Activated naive CD4-positive, alpha-beta T cell treated with anti-CD3 and anti-CD28 coated beads, Interleukin-2, amount 50 U/mL, for 24 hours (primary cell): ENCODE results near the gene ATF6B.

Experiments used
- H3K27ac Mint-ChIP-seq: one replicate; pipeline ENCODE4 v1.8.0; 2021; ENCODE audit warnings: mild to moderate bottlenecking, mixed read lengths
- H3K27me3 Mint-ChIP-seq: one replicate; pipeline ENCODE4 v1.8.0; 2021; ENCODE audit warnings: mixed read lengths
- H3K36me3 Mint-ChIP-seq: one replicate; pipeline ENCODE4 v1.8.0; 2021; ENCODE audit warnings: mixed read lengths
- H3K4me1 Mint-ChIP-seq: one replicate; pipeline ENCODE4 v1.8.0; 2021; ENCODE audit warnings: mixed read lengths
- H3K4me3 Mint-ChIP-seq: one replicate; pipeline ENCODE4 v1.8.0; 2021; ENCODE audit warnings: mild to moderate bottlenecking, mixed read lengths
- H3K9me3 Mint-ChIP-seq: one replicate; pipeline ENCODE4 v1.8.0; 2021; ENCODE audit warnings: mixed read lengths

Gene ATF6B

DNA sequence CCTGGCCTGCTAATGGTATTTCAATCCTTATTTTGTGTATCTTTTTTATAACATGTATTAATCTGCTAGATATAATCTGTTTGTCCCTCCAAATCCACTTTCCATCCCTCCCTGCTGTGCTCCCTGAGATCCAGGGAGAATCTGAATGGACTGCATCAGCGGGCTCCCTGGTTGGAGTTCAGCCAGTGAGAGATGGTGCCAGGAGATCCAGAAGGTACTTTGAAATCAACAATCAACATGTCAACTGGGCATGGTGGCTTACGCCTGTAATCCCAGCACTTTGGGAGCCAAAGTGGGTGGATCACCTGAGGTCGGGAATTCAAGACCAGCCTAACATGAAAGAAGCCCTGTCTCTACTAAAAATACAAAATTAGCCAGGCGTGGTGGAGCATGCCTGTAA is 4.4 kb downstream of the ATF6B start:
- H3K4me3 Mint-ChIP-seq, result no peak overlapping the region
- no peak overlapping the region for H3K27ac Mint-ChIP-seq
- H3K4me1 Mint-ChIP-seq, result peaks cover 49% of the 10 kb centered on the region
- H3K9me3 Mint-ChIP-seq, result no peaks in the 10 kb centered on the region
- H3K36me3 Mint-ChIP-seq, result peaks cover 14% of the 10 kb centered on the region
- no peaks in the 10 kb centered on the region for H3K27me3 Mint-ChIP-seq

DNA sequence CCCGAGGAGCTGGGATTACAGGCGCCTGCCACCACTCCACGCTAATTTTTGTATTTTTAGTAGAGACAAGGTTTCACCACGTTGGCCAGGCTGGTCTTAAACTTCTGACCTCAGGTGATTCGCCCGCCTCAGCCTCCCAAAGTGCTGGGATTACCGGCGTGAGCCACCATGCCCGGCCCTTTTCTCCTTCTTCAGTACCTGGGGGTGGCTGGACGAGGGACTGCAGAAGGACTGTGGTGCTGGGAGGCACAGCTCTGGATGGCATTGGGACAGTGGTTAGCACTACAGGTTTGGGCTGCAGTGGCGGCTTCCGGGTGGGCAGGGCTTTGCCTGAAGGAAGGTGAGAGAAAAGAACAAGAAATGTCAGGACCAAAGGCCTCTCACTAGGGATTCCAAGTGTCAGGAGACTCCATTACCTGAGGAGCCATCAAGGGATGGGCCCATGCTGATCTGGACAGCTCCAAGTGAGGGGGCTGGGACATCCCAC is 7.4 kb downstream of the ATF6B start:
- H3K36me3 Mint-ChIP-seq, result peaks cover 13% of the 10 kb centered on the region
- H3K4me1 Mint-ChIP-seq, result peaks cover 25% of the 10 kb centered on the region
- H3K9me3 Mint-ChIP-seq, result no peaks in the 10 kb centered on the region
- no peaks in the 10 kb centered on the region for H3K27me3 Mint-ChIP-seq
- no peak overlapping the region for H3K4me3 Mint-ChIP-seq
- H3K27ac Mint-ChIP-seq, result no peak overlapping the region

DNA sequence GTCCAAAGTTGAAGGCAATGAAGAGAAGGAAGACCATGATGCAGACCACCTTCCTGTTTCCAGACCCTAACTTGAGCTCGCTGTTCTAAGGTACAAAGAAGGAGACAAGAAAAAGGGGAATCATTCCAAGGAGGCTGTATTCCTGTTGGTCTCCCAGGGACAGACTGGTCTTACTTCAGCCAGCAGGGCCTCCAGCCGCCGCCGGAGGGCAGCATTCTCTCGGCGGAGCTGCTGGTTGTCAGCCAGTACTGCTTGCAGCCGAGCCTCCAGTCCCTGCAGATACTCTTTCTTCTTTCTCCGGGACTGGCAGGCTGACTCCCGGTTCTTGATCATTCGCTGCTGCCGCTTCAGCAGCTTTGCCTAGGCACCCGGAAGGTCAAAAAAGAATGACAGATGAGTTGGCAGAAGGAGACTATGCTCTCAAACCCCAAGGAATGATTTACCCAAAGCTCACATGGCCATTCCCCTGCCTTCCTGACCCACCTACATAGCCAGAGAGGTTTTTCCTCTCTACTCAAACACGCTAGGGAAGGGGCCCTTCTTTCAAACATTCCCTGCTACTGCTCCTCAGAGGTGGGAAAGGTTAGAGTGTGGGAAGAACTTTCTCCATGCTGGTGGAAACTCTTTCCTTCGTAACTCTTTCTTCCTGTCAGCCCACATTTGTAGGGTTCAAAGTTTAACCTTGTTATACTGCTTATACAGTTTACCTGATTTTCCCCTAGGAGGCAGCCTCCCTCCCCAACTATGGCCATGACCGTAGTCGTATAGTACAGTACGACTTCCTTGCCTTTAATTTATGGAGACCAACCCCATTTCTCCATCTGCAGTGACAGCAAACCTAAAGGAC is 9.0 kb downstream of the ATF6B start:
- Mint-ChIP-seq H3K36me3 (peaks cover 9% of the 10 kb centered on the region), H3K27me3 (no peaks in the 10 kb centered on the region), H3K9me3 (no peaks in the 10 kb centered on the region), H3K4me3 (no peak overlapping the region), H3K4me1 (peaks cover 19% of the 10 kb centered on the region), H3K27ac (no peak overlapping the region)

GRCh38 chr6:32117461-32117860 is 10.6 kb downstream of the ATF6B start:
- Mint-ChIP-seq H3K27ac (no peak overlapping the region), H3K9me3 (no peaks in the 10 kb centered on the region), H3K36me3 (peaks cover 6% of the 10 kb centered on the region), H3K4me1 (peaks cover 12% of the 10 kb centered on the region), H3K4me3 (no peak overlapping the region), H3K27me3 (no peaks in the 10 kb centered on the region)

- peaks cover 2% of the 10 kb centered on the region for H3K36me3 Mint-ChIP-seq
- no peak overlapping the region for H3K27ac Mint-ChIP-seq
- no peaks in the 10 kb centered on the region for H3K9me3 Mint-ChIP-seq
- no peaks in the 10 kb centered on the region for H3K27me3 Mint-ChIP-seq
- H3K4me1 Mint-ChIP-seq, result peaks cover 12% of the 10 kb centered on the region
- no peak overlapping the region for H3K4me3 Mint-ChIP-seq
Observed at GRCh38 chr6:32116674-32117073, 11.4 kb downstream of the ATF6B start.

DNA sequence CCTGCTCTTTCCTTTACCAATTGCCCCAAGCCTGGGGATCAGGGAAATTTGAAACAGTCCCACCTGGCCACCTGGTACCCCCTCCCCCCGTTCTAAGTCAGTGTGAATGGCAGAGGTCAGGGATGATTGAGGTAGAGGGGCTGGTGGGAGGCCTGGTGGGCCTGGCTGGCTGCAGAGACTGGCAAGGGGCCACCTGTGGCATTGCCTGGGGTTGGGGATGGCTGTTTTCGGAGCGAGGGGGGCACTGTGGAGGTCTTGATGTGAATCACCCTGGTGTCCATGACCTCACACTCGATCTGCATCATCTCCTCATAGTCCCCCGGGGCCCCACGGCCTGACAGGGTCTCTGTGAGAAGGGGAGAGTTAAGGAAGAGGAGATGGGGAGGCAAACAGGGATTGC is 12.4 kb downstream of the ATF6B start:
- Mint-ChIP-seq H3K36me3 (peaks cover 2% of the 10 kb centered on the region), H3K4me1 (peaks cover 12% of the 10 kb centered on the region), H3K27ac (no peak overlapping the region), H3K4me3 (no peak overlapping the region), H3K9me3 (no peaks in the 10 kb centered on the region), H3K27me3 (no peaks in the 10 kb centered on the region)

DNA sequence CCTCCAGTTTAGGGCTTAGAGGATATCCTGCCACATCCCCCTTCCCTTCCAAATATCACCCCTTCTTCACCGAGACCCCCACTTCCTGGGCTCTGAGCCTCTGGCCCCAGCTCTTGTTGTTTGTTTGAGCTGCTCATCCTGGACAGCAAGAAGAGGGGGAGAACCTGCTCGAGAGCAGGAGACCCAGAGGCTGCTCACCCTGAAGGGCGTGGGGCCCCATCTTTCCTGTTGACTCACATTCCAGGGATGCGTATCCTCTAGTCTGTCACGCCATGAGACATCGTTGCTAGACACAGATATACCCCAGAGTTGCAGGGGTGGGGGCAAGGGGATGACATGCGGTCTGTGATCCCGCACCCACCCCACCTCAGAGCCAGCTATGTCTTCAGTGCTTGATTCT is 13.2 kb downstream of the ATF6B start:
- H3K4me1 Mint-ChIP-seq, result peaks cover 16% of the 10 kb centered on the region
- H3K4me3 Mint-ChIP-seq, result no peak overlapping the region
- no peaks in the 10 kb centered on the region for H3K27me3 Mint-ChIP-seq
- H3K27ac Mint-ChIP-seq, result no peak overlapping the region
- H3K36me3 Mint-ChIP-seq, result peaks cover 2% of the 10 kb centered on the region
- H3K9me3 Mint-ChIP-seq, result no peaks in the 10 kb centered on the region

DNA sequence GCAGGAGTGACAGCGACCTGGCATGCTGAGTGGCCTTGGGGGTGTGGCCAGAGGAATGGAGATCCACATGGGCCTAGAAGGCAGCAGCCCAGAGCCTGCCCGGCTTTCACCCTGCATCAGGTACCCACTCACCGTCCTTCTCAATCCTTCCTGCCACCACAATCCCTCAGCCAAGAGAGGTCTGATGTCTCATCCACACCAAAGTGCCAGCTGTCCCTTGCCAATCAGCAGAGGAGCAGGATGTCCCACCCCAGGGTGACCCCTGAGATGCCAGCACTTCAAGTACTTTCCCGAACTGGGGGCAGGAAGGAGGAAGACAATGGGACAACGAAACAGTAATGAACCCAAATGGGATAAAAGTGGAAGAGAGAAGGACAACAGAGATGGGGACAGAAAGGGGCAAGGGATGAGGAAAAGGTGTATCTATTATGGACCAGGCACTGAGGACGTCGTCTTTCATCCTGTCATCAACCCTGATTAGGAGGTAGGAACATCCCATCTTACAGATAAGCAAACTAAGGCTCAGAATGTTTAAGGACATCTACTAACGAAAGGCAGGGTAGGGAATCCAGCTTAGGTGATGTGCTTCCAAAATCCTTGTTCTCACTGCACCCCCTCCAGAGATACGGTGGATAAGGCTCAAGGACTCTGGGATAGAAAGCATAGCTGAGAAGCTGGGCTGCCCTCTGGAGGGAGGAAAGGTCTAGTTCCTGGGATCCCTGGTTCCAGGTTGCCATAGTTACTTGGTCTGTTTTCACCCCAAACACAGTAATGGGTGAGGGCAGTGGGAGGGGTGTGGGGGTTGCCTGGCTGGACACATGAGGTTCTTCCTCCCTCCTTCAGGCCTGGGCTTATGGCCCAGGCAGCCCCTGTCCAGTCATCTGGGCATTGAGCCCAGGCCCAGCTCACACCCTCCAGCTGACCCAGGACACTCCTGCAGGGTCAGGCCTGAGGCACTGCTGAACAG is 14.4 kb downstream of the ATF6B start:
- Mint-ChIP-seq H3K36me3 (peaks cover 2% of the 10 kb centered on the region), H3K9me3 (no peaks in the 10 kb centered on the region), H3K4me1 (peaks cover 17% of the 10 kb centered on the region), H3K27ac (peak overlapping the region; percentile 69), H3K4me3 (no peak overlapping the region), H3K27me3 (no peaks in the 10 kb centered on the region)

DNA sequence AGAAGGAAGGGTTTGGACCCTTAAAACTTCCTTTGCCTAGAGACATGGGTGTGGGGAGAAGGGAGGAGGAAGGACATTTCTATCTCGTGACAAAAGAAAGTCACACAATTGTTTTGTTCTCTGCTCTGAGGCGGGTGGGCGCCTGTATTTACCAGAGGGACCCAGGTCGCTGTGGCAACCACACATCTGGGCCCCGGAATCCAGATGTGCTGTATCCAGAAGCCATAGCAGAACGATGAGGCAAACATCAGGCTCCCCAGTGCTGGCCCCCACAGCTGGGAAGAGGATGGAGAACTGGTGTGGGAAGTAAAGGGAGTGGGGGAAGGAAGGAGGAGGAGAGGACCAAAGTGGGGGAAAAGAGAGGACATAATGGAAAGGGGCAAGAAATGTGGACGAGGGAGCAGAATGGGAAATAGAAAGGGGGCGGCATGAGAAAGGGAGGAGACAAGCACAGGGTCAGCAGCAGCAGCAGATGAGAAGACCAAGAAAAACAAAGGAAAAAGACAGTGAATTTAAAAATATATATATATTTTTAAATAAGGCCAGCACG is 15.5 kb downstream of the ATF6B start:
- no peak overlapping the region for H3K4me3 Mint-ChIP-seq
- H3K27ac Mint-ChIP-seq, result no peak overlapping the region
- H3K36me3 Mint-ChIP-seq, result no peaks in the 10 kb centered on the region
- peaks cover 26% of the 10 kb centered on the region for H3K4me1 Mint-ChIP-seq
- H3K27me3 Mint-ChIP-seq, result no peaks in the 10 kb centered on the region
- no peaks in the 10 kb centered on the region for H3K9me3 Mint-ChIP-seq

DNA sequence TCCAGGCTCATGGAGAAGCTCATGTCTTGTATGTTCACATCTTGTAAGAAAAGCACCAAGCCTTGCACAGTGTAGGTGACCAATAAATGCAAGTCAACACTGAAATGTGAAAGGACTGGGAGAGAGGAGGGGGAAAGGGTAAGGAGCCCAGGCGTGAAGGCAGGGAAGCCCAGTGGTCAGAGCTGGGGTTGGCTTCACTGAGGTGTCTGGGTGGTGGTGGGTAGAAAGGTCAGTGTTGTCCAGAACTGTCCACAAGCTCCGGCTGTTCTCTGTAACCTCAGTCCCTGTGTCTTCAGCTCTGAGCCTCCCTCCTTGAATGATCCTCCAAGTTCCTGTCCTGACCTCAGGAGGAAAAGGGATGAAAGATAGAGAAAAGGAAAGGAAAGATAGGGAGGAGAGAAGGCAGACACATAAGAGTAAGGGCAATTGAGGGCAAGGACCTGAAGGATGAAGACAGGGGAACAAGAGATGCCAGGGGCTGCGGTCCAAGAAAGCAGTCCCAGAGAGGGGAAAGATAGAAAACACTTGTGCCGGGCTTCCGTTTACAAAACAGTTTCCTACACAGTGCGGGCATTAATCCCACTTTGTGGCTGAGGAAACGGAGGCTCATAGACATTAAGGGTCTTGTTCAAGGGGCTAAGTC is 16.5 kb downstream of the ATF6B start:
- peak overlapping the region; percentile 62 for H3K27ac Mint-ChIP-seq
- H3K4me1 Mint-ChIP-seq, result peaks cover 36% of the 10 kb centered on the region
- no peaks in the 10 kb centered on the region for H3K27me3 Mint-ChIP-seq
- H3K36me3 Mint-ChIP-seq, result no peaks in the 10 kb centered on the region
- no peaks in the 10 kb centered on the region for H3K9me3 Mint-ChIP-seq
- no peak overlapping the region for H3K4me3 Mint-ChIP-seq

DNA sequence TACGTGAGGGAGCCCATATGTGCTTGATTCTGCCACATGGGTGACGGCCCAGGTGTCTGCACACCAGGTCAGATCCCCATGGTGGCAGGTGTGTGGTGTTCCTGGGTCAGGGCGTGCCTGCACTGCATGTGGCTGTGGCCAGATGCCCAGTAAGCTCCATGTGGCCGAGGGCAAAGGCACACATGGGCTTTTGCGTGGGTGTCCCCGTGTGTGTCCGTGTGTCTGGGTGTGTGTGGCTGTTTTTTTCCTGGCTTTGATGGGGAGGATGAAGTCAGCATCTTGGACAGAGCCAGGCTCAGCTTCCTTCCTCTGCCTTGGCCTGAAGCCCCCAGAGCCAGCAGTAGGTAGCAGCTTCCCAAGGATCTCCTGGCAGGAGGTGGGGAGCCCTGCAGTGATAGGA is 17.4 kb downstream of the ATF6B start:
- no peaks in the 10 kb centered on the region for H3K27me3 Mint-ChIP-seq
- H3K4me3 Mint-ChIP-seq, result no peak overlapping the region
- H3K27ac Mint-ChIP-seq, result peak overlapping the region; percentile 30
- H3K9me3 Mint-ChIP-seq, result no peaks in the 10 kb centered on the region
- peaks cover 36% of the 10 kb centered on the region for H3K4me1 Mint-ChIP-seq
- H3K36me3 Mint-ChIP-seq, result no peaks in the 10 kb centered on the region

- no peaks in the 10 kb centered on the region for H3K9me3 Mint-ChIP-seq
- H3K27ac Mint-ChIP-seq, result no peak overlapping the region
- no peak overlapping the region for H3K4me3 Mint-ChIP-seq
- peaks cover 36% of the 10 kb centered on the region for H3K4me1 Mint-ChIP-seq
- no peaks in the 10 kb centered on the region for H3K27me3 Mint-ChIP-seq
- H3K36me3 Mint-ChIP-seq, result no peaks in the 10 kb centered on the region
Observed at GRCh38 chr6:32109765-32110160, 18.3 kb downstream of the ATF6B start.

- Mint-ChIP-seq H3K4me3 (peak within 1 kb of the TSS; percentile 56), H3K9me3 (no peaks in the 10 kb centered on the region), H3K27me3 (no peaks in the 10 kb centered on the region), H3K36me3 (no peaks in the 10 kb centered on the region), H3K4me1 (peaks cover 36% of the 10 kb centered on the region), H3K27ac (peak within 1 kb of the TSS; percentile 75)
Observed at GRCh38 chr6:32109114-32109764, 18.8 kb downstream of the ATF6B start, which contains the start of gene TNXB. TSS of gene TNXB (minus strand) at chr6:32109338. CDS start at chr6:32098198, 11,140 bp downstream.

- peaks cover 36% of the 10 kb centered on the region for H3K4me1 Mint-ChIP-seq
- H3K9me3 Mint-ChIP-seq, result no peaks in the 10 kb centered on the region
- H3K4me3 Mint-ChIP-seq, result peak overlapping the region; percentile 56
- H3K27me3 Mint-ChIP-seq, result no peaks in the 10 kb centered on the region
- H3K36me3 Mint-ChIP-seq, result no peaks in the 10 kb centered on the region
- H3K27ac Mint-ChIP-seq, result peak overlapping the region; percentile 32
Observed at GRCh38 chr6:32108727-32109113, 19.3 kb downstream of the ATF6B start.
